ENCODE measurements around the gene AP4S1.

The AP4S1 gene

DNA sequence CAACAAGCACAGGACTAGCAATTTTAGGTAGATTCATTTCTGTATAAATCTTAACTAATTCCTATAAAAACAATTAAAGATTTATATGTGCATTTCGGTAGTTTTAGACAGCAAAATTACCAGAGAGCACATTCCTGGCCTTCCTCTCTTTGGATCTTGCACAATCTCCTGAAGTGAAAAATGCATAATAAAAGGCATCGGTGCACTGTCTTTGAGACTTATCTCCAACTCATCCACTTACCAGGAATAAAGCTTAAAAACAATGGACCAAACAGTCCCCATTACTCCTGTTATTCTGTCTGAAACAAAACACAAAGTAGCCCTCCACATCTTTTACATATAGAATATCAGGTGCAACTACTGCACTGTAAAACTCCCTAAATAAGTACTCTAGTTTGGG, 112.9 kb downstream of the AP4S1 start:
- no peak for DNase-seq (ENCODE audit: low read depth)

DNA sequence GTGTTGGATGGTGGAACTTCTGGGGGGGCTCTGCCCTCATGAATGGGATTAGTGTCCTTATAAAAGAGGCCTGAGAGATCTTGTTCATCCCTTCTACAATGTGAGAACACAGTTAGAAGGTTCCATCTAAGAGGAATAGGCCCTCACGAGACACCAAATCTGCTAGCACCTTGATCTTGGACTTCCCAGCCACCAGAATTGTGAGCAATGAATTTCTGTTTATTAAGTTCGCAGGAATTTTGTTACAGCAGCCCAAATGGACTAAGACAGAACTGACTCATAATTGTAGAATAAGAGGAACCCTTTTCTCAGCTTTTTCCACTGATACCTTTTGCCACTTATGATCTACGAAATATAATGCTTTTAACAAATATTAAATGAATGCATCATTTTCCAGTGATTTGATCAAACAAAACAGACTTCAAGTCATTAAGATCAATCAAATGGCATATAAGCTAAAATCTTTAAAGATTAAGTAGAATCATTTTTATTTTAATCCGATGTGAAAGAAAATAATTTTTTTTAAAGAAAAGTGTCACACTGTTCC, 113.9 kb downstream of the AP4S1 start:
- no peak for DNase-seq (ENCODE audit: low read depth)

- no peak for DNase-seq (ENCODE audit: low read depth)
Measured at GRCh38 chr14:31142455-31143087, 117.1 kb downstream of the AP4S1 start.
